ENCODE results near the gene HMX1. TPM values are rescaled to one million over a fixed set of nuclear protein-coding genes. Genes with fewer than 3 reads are reported as not detected.

The HMX1 gene
- total RNA-seq, 1 experiment from 2014 or later: not detected

DNA sequence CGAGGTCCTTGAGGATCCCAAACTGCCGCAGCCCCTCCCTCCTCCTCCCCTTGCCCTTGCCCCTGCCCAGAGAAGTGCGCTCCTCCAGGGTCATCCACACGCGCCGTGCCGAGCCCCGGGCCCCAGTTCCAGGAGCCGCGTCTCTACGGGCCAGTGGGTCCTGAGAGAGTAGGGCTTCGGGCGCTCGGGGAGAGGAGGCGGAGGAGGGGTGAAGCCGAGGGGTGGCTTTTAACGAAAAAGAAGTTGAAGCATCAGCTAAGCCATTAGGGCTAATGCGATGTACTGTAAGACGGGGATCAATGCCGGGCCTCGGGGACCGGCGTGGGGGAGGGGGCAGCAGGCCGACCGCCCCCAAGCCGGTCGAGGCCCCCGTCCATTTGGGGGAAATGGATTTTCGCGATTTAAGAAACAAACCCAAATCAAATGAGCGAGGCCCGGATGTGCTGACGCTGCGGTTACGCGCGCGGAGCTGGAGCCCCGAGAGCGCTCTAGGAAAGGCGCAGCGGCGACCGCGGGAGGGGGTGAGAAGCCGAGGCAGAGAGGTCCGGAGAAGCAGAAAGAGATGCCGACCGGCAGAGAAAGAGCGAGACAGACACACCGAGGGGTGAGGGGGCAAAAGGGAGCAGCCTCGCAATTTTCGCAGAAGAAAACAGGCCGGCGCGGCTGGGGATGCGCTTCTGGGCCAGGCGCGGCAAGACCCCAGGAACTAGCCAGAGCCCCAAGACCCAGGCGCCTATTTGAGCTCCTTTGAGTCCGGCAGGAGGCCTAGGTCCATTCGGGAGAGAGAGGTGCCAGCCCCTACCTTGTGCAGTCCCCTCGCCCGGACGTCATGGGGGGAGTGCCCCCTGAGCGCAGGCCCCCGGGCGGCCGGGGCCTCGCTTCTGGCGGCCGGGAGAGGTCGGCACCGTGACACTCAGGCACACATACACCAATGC lies 13.6 kb downstream of the HMX1 start:
- no peak for DNase-seq (ENCODE audit: low read depth)

DNA sequence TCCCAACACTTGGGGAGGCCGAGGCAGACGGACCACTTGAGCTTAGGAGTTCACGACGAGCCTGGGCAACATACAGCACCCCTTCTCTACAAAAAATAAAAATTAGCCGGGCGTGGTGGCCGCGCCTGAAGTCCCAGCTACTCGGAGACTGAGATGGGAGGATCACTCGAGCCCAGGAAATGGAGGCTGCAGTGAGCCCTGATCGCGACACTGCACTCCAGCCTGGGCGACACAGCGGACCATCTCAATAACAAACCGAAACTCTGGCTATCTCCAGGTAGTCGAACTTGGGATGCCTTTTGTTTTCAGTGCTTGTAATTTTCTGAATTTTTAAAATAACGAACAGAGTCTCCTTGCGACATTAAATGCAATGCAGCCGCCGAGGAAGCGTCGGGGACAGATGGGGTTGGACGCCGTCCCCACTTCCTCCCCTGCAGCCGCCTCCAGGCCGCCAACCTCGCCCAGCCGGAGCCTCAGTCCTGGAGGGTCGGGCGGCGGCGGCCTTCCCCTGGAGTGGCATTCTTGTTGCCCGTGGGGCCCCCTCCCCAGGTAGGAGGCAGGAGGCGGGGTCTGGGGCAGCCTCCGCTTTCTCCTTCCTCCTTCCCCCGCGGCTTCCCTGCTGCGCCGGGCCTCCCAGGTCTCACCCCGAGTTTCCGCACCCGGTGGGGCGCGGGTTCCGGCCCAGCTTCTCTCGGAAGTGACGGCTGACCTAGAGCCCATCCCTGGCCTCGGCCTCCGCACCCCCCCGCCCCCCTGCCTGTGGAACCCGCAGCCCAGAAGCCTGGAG lies 14.6 kb downstream of the HMX1 start:
- DNase-seq (ENCODE audit: low read depth): no peak

DNA sequence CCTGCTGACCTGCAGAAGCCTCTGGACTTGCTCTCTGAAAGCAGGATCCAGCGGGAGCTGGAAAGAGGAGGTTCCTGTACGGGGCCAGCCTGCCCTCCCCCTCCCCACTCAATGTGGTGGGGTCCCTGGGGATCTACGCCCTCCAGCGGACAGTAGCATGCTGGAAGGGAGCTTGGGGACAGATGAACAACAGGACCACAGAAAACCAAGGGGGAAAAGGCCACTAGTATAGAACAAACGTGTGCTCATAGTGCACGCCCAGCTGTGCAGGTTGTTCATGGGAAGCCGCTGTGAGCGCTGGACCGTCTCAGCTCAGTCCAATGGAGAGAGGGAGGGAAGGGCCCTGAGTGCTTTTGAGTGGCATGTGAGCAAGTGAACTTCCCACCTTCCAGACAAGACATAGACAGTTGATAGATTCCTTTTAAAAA lies 15.8 kb downstream of the HMX1 start:
- DNase-seq (ENCODE audit: low read depth): no peak

DNA sequence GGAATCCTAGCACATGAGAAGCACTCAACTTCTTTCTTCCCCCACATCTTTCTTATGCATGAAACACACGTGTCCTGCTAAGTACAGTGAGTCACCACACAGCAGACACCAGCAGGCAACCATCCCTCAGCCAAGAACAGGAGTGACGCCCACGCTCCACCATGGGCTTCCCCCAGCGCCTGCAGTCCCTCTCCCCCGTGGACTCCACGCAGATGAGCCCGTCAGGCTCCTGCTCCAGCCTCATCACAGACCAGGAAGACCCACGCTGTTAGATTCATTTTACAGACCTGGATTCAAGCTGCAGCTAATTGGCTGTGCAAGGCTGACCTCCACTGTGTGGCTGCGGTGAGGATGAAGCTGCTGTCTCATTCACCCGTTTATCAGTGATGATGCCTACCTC lies 16.7 kb downstream of the HMX1 start:
- peak; percentile 22 for DNase-seq (ENCODE audit: low read depth)

DNA sequence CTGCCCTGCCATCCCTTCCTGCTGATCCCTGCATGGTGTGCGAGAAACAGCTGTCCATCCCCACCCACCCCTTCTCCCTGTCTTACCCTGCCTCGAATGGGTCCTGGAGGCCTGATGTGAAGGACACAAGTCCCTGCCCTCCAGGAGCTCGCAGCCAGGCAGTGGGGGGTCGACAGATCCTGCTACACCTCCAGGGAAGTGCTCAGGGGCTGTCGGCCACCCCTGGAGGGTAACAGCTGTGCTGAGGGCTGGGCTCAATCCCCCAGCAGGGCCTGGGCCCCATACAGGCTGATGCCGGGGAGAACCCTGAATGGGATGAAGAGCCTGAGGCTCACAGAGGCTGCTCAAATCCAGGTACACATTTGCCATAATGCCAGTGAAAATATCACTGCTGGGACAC lies 17.6 kb downstream of the HMX1 start:
- no peak for DNase-seq (ENCODE audit: low read depth)

DNA sequence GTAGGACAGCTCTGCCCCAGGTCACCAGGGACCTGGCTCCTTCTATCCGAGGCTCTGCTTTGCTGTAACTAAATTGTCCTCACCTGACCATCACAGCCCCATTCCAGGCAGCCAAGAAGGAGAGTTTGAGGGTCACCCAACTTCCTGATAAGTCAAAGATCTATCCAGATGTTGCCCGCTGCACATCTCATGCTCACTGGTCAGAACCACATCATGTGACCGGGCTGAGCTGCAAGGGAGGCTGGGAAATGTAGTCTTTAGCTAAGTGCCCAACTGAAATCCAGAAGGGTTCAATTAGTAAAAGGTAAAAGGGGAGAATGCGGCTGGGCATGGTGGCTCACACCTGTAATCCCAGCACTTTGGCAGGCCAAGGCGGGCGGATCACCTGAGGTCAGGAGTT lies 18.4 kb downstream of the HMX1 start:
- DNase-seq (ENCODE audit: low read depth): no peak

DNA sequence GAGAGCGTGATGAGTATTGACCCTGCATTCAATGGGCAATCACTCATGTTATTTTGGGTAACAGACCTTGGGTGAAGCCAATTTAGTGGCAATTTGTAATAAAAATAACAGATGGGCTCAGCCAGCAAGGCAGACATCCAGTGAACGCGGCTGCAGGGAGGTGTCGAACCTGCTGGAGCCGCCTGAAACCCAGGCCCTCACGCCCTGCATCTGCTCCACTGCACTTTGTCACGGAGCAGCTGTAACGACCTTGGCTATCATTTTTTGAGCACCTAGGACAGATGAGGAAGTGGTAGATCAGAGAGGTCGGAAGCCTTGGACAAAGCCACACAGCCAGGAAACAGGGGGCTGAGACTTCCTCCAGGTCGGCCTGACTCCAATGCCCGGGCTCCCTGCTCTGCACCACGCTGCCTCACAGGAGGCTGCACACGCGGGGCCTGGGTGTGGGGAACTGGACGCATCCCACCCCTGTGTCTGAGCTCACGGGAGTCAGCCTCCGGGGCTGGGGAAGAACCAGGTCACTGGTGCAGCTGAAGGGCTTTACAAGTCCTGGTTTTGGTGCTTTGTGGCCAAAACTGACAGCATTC lies 19.4 kb downstream of the HMX1 start:
- no peak for DNase-seq (ENCODE audit: low read depth)

DNA sequence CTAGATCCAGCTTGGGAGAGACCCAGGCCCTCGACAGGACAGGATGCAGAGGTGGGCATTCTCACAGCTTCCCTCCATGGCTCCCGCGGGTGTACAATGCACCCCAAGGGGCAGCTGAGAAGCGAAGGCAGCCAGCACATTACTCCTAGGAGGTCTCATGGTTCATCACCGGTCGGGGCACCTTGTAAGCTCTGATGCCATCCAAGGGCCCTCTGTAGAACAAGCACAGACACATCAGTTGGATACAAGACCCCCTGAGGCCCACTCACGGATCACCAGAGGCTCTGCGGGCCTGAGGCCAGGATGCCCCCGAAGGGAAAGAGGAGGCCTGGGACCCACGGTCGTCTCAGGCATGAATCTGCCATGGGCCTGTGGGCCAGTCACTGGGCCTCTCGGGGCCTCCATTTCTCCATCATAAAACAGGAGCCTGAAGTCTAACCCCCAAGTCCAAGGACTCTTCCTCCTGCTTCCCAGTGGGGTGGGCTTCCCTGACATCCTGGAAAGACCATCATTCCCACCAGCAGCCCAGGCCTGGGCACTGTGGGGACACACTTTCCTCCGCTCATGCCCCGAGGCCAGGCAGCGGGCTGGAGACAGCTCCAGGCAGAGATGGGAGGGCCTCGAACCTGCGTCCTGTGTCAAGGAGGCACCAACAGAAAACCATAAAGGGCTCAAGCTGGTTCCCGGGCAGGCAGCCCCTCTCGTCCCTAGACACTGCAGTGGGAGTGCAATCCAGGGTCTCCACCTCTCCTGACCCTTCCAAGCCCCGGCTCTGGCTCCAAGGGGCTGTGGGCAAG lies 20.1 kb downstream of the HMX1 start:
- no peak for DNase-seq (ENCODE audit: low read depth)

DNA sequence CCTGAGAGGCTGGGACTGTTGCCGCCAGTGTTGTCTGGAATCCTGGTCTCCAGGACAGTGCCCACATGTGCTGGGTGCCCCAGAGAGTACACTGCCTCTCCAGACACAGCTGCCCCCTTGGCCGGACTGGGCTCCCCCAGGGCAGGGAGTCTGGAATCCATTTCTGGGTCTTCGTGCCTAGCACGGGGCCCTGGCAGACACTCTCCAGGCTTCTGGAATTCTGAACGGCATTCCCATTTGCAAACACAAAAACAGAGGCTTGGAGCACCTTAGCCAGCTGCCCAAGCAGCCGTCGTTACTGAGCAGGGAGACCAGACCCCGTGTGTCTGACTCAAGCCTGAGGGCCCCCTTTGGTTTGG lies 20.8 kb downstream of the HMX1 start:
- DNase-seq (ENCODE audit: low read depth): no peak

DNA sequence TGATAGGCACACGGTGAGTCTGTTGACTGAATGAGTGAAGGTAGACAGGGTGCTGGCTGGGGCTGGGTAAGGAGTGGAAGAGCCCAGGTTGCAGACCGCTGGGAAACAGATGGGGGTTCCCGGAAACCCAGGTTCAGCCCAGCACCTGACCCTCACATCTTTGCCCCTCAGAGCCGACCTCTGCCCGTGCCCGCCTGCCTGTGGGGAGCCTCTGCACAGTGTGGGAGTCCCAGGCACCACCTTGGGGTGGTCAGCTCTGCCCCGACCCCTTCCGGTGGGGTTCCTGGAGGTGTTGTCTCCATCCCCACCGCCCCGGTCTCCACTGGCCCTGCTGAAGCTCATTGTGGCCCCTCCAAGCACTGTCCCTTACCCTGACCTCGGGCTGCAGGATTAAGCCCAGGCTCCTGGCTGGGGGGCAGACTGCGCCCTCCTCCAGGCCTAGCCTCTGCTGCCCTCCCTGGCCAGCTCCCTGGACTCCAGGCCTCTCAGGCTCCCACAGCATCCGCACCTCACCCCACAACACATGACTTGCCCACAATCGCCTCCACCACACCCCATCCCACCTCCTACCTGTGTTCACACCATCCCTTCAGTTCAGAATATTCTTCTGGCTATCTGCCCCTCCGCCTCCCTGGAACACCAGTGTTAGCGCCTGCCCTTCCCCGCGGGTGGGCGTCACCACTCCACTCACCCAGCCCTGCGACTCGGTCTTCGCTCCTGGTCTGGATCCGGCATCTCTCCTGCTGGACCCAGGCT lies 21.4 kb downstream of the HMX1 start:
- no peak for DNase-seq (ENCODE audit: low read depth)

DNA sequence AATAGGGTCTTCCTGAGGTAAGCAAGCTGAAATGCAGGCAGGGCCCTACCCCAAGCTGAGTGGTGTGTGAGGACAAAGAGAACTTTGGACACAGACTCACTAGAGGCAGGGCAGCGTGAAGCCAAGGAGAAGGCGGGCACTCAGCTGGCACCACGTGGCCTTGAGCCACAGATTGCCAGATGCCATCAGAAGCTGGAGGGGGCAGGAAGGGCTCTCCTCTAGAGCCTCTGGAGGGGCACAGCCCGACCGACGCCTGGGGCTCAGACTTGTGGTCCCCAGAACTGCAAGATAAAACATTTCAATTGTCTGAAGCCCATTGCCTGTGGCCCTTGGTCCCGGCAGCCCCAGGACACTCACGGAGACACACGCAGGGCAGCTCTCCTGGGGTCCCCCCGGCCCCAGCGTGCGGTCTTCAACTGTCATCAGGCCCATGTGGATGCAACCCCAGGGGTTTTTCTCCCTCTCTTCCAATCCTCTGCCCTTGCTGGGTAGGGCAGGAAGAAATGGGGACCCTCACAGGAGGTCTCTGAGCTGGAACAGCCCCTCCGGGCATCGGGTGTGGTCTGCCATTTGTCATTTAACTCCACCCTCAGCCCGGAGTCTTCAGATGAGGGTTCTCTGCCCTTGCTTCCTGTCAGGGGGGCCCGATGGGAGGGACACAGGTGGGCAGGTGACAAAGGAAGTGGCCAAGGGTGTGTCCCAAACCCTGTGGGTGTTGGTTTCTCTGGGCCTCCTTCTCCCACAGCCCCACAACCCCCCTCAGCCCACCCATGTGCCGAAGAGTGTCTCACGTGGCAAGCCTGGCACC lies 22.2 kb downstream of the HMX1 start:
- no peak for DNase-seq (ENCODE audit: low read depth)

DNA sequence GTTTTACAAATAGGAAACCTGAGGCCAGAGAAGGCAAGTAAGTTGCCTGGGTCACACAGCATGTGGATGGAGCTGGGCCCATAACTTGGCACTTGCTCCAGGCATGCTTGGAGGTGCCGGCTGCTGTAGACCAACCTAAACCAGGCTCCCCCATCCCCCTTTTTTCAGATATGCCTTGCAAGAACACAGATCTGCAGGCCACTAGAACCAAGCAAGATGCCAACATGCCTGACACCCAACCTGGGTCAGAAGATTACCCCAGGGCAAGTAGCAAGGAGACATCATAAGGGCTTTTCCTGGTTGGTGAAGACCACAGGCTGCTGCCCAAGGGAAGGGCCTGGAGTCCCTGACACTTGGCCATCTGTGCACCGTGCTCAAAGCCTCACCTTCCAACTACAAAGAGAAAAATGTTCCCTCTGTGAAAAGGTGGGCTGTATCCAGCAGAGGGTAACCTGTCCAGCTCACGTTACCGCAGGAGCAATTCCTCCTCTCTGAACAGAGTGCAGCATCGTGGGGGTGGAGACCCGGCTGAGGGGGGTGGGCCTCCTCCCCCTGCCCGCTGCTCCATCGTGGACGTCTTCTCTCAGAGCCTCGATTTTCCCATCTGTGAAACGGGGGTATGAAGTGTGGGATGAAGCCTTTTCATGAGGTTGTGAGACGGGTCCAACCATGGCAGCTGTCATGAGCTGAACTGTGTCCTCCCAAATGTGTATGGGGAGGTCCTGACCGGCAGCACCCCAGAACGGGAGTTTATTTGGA lies 23.0 kb downstream of the HMX1 start:
- no peak for DNase-seq (ENCODE audit: low read depth)

DNA sequence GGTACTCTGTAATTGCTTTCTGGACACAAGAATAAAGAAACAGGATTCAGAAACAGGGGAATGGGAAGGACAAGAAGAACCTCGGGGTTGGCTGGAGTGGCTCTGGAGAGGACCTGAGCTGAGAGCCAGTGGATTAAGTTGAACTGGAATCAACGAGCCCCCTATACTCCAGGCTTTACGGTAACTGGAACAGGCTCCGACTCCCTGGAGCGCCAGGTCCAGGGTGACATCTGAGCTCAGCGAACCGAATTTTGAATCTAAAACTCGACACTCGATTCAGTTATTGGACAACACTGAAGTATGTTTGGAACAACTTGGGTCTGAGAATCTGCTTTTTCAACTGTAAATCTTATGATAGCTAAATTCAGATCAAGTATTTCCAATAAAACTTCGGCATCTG lies 23.9 kb downstream of the HMX1 start:
- DNase-seq (ENCODE audit: low read depth): no peak

DNA sequence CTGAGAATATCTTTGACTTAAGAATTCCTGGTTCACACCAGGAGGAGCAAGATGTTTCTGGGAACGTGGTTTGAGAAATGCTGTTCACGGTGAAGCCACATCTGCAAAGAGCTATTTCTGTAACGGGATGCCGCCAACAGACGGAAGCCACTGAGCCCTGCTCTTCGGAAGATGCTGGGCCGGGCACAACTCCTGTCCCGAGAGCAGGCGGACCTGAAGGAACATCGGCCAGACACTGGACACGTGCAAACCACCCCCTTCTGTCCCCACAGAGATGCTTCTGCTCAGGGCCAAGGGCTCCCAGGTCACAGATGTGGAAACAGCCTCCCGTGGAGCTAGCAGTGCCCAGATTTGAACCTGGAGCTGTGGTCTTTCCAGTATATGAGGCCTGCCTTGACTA lies 24.3 kb downstream of the HMX1 start:
- DNase-seq (ENCODE audit: low read depth): no peak

DNA sequence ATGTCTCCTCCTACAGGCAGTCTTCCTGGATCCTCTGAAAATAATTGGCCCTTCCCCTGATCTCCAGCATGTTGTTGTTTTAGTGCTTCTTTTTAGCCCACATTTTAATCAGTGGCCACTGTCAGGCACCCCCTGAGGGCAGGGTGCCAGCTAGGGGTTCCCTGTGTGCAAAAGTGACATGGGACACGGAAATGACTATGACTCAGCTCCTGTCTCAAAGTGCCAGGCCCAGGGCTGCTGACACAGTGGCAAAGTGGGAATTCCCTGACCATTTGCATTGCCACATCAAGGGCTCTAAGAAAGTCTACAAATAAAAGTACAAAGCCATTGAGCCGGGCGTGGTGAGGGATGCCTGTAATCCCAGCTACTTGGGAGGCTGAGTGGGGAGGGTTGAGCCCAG lies 24.8 kb downstream of the HMX1 start:
- no peak for DNase-seq (ENCODE audit: low read depth)

DNA sequence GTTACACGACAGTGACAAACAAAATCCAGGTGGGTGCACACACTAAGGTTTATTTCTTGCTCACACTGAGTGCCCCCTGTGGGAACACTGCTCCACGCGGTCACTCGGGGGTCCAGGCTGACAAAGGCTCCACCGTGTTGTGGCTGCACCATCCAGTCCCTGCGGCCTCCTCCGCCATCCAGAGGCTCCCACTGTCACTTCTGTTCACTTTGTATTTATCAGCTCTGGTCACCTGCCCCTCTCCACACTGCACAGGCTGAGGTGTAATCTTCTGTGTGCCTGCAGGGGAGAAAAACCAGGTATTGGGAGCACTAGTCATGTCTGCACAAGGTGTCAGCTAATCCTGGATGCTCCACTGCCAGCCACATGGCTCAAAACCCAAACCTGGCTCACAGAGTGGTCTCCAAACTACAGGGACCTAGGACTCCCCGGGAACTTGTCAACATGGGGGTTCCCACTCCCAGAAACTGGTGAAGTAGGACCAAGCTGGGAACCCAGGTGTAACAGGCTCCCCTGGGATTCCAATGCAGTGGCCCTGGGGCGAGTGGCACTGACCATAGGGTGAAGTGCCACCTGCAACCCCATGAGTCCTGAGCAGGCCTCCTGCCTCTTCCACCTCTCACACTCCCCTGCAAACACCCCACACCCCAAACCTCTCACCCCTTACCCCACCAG lies 25.5 kb downstream of the HMX1 start:
- DNase-seq (ENCODE audit: low read depth): no peak

DNA sequence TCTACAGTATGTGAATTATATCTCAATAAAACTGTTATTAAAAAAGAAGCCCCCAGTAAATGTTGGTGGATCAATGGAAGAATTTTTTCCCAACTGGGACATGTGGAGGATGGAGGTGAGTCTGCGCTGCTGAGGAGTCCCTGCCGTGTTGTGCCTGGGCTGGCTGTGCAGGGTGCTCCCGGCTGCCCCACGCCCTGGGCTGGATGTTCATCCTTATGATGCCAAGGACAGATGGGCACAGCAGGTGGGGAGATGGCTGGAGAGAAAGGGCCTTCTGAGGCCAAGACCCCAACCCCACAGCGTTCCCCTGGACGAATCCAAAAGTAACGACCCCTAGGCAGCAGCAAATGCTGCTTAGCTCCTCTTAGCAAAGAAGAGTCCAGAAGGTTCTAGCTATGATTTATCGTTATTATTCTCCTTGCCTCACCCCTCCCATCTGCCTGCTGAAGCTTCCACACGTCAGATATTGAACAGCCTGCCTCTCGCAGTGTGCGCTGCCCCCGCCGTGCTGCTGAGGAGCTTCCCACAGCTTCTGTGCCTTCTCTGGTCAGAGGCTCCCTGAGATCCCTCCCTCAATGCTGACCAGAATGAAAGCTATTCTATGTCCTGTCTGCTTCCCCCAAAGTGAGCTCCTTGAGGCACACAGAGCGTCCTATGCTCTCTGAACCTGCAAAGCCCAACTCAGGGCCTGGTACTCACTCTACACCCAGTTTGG lies 26.5 kb downstream of the HMX1 start:
- no peak for DNase-seq (ENCODE audit: low read depth)

DNA sequence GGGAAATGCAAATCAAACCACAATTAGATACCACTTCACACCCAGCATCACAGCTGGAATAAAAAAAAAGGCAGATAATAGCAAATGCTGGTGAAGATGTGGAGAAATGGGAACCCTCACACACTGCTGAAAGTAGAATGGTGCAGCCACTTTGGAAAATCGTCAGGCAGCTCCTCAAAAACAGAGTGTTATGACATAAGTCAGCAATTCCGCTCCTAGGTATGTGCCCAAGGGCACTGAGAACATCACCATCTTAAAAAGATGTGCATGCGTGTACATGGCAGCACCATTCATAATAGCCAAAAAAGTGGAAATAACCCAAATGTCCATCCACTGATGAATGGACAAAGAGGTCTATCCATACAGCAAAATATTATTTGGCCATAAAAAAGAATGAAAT lies 28.0 kb downstream of the HMX1 start:
- DNase-seq (ENCODE audit: low read depth): no peak
